NB4 (cell line): Measurements from ENCODE around the gene CNTN5.

Experiments
- DNase-seq: peaks from one replicate; pipeline ENCODE4 v3.0.0; 2010; ENCODE audit warnings: low read depth
- H3K4me3 ChIP-seq: one replicate; pipeline ENCODE4 v1.5.1; 2011; ENCODE audit warnings: mild to moderate bottlenecking, low read depth, low read length, moderate library complexity
- MYC ChIP-seq: IDR thresholded peaks from 2 replicates; pipeline ENCODE4 v1.6.1; 2011; ENCODE audit warnings: low read depth, low read length
- POLR2A ChIP-seq: IDR thresholded peaks from 2 replicates; pipeline ENCODE4 v1.6.1; 2011; ENCODE audit warnings: mild to moderate bottlenecking; ENCODE audit not compliant: insufficient read length; ENCODE audit errors: extremely low read depth
- TF ChIP-seq, protein P1 (sequence below): IDR thresholded peaks from 2 replicates; pipeline ENCODE4 v1.6.1; 2011; ENCODE audit warnings: low read depth, low read length
- TF ChIP-seq, protein P2 (sequence below): IDR thresholded peaks from one replicate; pipeline ENCODE4 v1.5.1; 2012; ENCODE audit warnings: low read depth, low read length

Gene CNTN5

GRCh38 chr11:99987821-99988470 lies 967.2 kb downstream of the CNTN5 start:
- DNase-seq: no peak
- H3K4me3 ChIP-seq: no peak overlapping the region
- TF ChIP-seq MYC: no peak
- TF ChIP-seq, protein P1, sequence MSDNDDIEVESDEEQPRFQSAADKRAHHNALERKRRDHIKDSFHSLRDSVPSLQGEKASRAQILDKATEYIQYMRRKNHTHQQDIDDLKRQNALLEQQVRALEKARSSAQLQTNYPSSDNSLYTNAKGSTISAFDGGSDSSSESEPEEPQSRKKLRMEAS: no peak
- TF ChIP-seq, protein P2, sequence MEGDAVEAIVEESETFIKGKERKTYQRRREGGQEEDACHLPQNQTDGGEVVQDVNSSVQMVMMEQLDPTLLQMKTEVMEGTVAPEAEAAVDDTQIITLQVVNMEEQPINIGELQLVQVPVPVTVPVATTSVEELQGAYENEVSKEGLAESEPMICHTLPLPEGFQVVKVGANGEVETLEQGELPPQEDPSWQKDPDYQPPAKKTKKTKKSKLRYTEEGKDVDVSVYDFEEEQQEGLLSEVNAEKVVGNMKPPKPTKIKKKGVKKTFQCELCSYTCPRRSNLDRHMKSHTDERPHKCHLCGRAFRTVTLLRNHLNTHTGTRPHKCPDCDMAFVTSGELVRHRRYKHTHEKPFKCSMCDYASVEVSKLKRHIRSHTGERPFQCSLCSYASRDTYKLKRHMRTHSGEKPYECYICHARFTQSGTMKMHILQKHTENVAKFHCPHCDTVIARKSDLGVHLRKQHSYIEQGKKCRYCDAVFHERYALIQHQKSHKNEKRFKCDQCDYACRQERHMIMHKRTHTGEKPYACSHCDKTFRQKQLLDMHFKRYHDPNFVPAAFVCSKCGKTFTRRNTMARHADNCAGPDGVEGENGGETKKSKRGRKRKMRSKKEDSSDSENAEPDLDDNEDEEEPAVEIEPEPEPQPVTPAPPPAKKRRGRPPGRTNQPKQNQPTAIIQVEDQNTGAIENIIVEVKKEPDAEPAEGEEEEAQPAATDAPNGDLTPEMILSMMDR: no peak
- no peak for TF ChIP-seq POLR2A

DNA sequence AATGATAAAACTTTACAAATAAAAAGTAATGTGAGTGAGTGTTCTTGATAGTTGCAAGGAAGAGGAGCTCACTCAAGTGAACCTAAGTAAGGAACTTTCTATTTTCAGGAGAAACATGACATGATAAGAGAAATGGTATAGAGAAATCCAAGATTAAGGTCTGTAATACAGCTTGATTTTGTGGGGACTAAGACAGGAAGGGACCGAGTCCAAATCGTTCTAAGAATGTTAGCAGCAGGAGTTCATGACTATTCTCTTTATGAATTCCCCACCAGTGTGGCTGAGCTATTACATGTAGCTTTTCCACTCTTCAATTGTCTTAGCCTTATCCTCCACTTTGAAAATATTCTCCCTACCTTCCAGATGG lies 967.7 kb downstream of the CNTN5 start:
- no peak for TF ChIP-seq MYC
- TF ChIP-seq, protein P1: no peak
- TF ChIP-seq POLR2A: no peak
- TF ChIP-seq, protein P2: no peak
- no peak for DNase-seq

GRCh38 chr11:100003985-100004384 lies 983.2 kb downstream of the CNTN5 start:
- H3K4me3 ChIP-seq: no peak overlapping the region
- DNase-seq: no peak
- TF ChIP-seq POLR2A (no peak), MYC (no peak)
- TF ChIP-seq, protein P1: no peak
- TF ChIP-seq, protein P2: no peak

More for the DNA sequence above, 967.7 kb downstream of the CNTN5 start:
- no peak overlapping the region for H3K4me3 ChIP-seq

DNA sequence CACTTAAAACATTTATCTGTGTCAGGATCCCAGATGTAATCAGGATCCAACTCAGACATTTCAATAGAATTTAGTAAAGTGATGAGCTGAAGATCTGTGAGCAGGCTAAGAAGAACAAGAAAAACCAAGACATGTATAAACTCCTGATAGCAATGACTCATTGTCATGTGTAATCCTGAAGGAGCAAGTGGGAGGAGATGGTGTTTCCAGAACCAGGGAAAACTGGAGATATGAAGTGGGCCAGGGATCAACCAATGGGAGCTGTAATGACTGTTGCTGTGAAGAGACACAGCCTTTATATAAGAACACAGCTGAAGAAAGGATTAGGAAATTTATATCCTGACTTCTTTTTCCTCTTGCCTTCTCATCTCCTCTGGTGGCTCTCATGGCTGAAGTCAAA lies 983.8 kb downstream of the CNTN5 start:
- TF ChIP-seq, protein P1: no peak
- TF ChIP-seq MYC (no peak), POLR2A (no peak)
- TF ChIP-seq, protein P2: no peak
- H3K4me3 ChIP-seq: no peak overlapping the region
- no peak for DNase-seq

GRCh38 chr11:100008417-100008816 lies 987.7 kb downstream of the CNTN5 start:
- DNase-seq: no peak
- no peak for TF ChIP-seq MYC
- TF ChIP-seq, protein P1: no peak
- TF ChIP-seq, protein P2: no peak
- TF ChIP-seq POLR2A: no peak
- no peak overlapping the region for H3K4me3 ChIP-seq

- H3K4me3 ChIP-seq: no peak overlapping the region
- no peak for DNase-seq
- TF ChIP-seq MYC (no peak), POLR2A (no peak)
- TF ChIP-seq, protein P2: no peak
- TF ChIP-seq, protein P1: no peak
Observed at GRCh38 chr11:100009728-100010127, 989.0 kb downstream of the CNTN5 start.
